GM12878 (cell line): ENCODE results near the gene PRTN3. TPM values are rescaled to one million over a fixed set of nuclear protein-coding genes. Genes with fewer than 3 reads are reported as not detected.

Source experiments
- ATAC-seq: fragments of 200-7000 bp; cut with Tn5 transposase; 3 replicates; pipeline ENCODE4 v1.9.1; 2020; ENCODE audit warnings: mild to moderate bottlenecking, moderate library complexity
- BruUV-seq: library from RNA; stranded (reverse); fragments of 400-500 nt; replicated peaks from 2 replicates; lab custom pipeline; 2021; lab: Mats Ljungman, UMichigan
- CTCF ChIA-PET: fragments of 300-600 bp; sonication (Branson Sonifier 250); formaldehyde crosslinking; extraction: SDS; loops from one replicate; lab custom pipeline; 2021; ENCODE audit warnings: inconsistent platforms; lab: Yijun Ruan, JAX
- POLR2A ChIA-PET: fragments of 350-600 bp; formaldehyde crosslinking; extraction: SDS; loops from one replicate; lab custom pipeline; 2021; ENCODE audit warnings: inconsistent platforms; lab: Charles Lee
- RAD21 ChIA-PET: fragments of 300-600 bp; sonication (Branson Sonifier 250); formaldehyde crosslinking; loops from one replicate; lab custom pipeline; 2023; ENCODE audit warnings: antibody characterized with exemption; ENCODE audit not compliant: unreplicated experiment; lab: Charles Lee
- SMC1A ChIA-PET: fragments of 300-600 bp; sonication (Branson Sonifier 250); formaldehyde crosslinking; loops from one replicate; lab custom pipeline; 2023; ENCODE audit not compliant: unreplicated experiment, uncharacterized antibody; lab: Charles Lee
- DNase-seq: peaks from one replicate; pipeline ENCODE4 v3.0.0-alpha.2; 2011; ENCODE audit warnings: low read depth, low spot score
- FAIRE-seq: peaks from 3 replicates; lab custom pipeline; 2011; peaks lifted over from hg19 to GRCh38; lab: Jason Lieb, UNC
- H2AFZ ChIP-seq: 2 replicates; pipeline ENCODE4 v1.6.0; 2011; ENCODE audit warnings: low read depth, low read length, control low read depth; ENCODE audit not compliant: control insufficient read depth
- H3K27ac ChIP-seq: 2 replicates; pipeline ENCODE4 v1.5.1; 2011; ENCODE audit warnings: control low read depth; ENCODE audit not compliant: control insufficient read depth, insufficient read depth
- H3K27me3 ChIP-seq, 2 experiments: replicated peaks in 1 of 2; 2 replicates each; pipeline versions ENCODE4 v1.6.0 to v1.6.1; 2011; ENCODE audit warnings: low read length in 1 of 2; ENCODE audit not compliant: control insufficient read depth in 2 of 2, insufficient read depth in 2 of 2
- H3K36me3 ChIP-seq, 2 experiments: 2 replicates each; pipeline ENCODE4 v1.5.1; 2011; ENCODE audit warnings: low read length in 1 of 2; ENCODE audit not compliant: control insufficient read depth in 2 of 2, insufficient read depth in 2 of 2
- H3K4me1 ChIP-seq: 2 replicates; pipeline ENCODE4 v1.6.1; 2011; ENCODE audit warnings: mild to moderate bottlenecking, low read length, moderate library complexity, mixed read lengths; ENCODE audit not compliant: control insufficient read depth, insufficient read depth
- H3K4me2 ChIP-seq: 2 replicates; pipeline ENCODE4 v1.6.0; 2011; ENCODE audit warnings: control low read depth; ENCODE audit not compliant: control insufficient read depth, insufficient read depth
- H3K4me3 ChIP-seq: fragments of 200-600 bp; sonication (generic); 2 replicates; pipeline ENCODE4 v1.5.1; 2016
- H3K79me2 ChIP-seq: 2 replicates; pipeline ENCODE4 v1.6.0; 2011; ENCODE audit warnings: low read length; ENCODE audit not compliant: control insufficient read depth, insufficient read depth
- H3K9ac ChIP-seq: 2 replicates; pipeline ENCODE4 v1.8.0; 2011; ENCODE audit warnings: low read length, control low read depth, mixed read lengths; ENCODE audit not compliant: control insufficient read depth, insufficient read depth
- H3K9me3 ChIP-seq: replicated peaks from 3 replicates; pipeline ENCODE4 v1.5.1; 2011; ENCODE audit warnings: mild to moderate bottlenecking, low read length; ENCODE audit not compliant: control insufficient read depth, insufficient read depth
- H4K20me1 ChIP-seq: 2 replicates; pipeline ENCODE4 v1.6.0; 2011; ENCODE audit not compliant: control insufficient read depth, insufficient read depth
- CHD2 ChIP-seq: IDR thresholded peaks from 2 replicates; pipeline ENCODE4 v1.6.1; 2011; ENCODE audit warnings: low read depth, low read length, improper control_type of control experiment, borderline replicate concordance
- EED ChIP-seq: sonication (generic); IDR thresholded peaks from 2 replicates; pipeline ENCODE4 v1.6.1; 2016; ENCODE audit warnings: antibody characterized with exemption, low read depth
- HDAC6 ChIP-seq: fragments of 200-600 bp; sonication (generic); IDR thresholded peaks from one replicate; pipeline ENCODE4 v1.8.0; 2017; ENCODE audit warnings: antibody characterized with exemption; ENCODE audit not compliant: unreplicated experiment
- MAX ChIP-seq: IDR thresholded peaks from 2 replicates; pipeline ENCODE4 v1.6.1; 2012; ENCODE audit warnings: low read depth, low read length, improper control_type of control experiment
- MYB ChIP-seq: fragments of 150-350 bp; IDR thresholded peaks from 2 replicates; pipeline ENCODE4 v1.6.1; 2014; ENCODE audit warnings: mild to moderate bottlenecking, low read depth, low read length, borderline replicate concordance
- NFIC ChIP-seq: IDR thresholded peaks from 2 replicates; pipeline ENCODE4 v1.6.1; 2012; ENCODE audit warnings: low read depth, mild to moderate bottlenecking, inconsistent platforms, low read length, moderate library complexity
- NR2C1 ChIP-seq: fragments of 450-650 bp; IDR thresholded peaks from 2 replicates; pipeline ENCODE4 v1.6.1; 2017; ENCODE audit warnings: antibody characterized with exemption, mild to moderate bottlenecking, moderate library complexity
- PML ChIP-seq: IDR thresholded peaks from 2 replicates; pipeline ENCODE4 v1.6.1; 2012; ENCODE audit warnings: low read length, inconsistent platforms
- POLR2A ChIP-seq: IDR thresholded peaks from 2 replicates; pipeline ENCODE4 v1.6.1; 2011; ENCODE audit warnings: low read depth, mild to moderate bottlenecking, low read length
- RCOR1 ChIP-seq: conservative IDR thresholded peaks from 2 replicates; pipeline ENCODE4 v1.6.1; 2012; ENCODE audit warnings: low read depth, low read length, improper control_type of control experiment
- WGBS: methylation state at CpG from one replicate; pipeline ENCODE4 v1.1.6; 2016; ENCODE audit warnings: low lambda C conversion rate; ENCODE audit not compliant: insufficient replicate concordance, insufficient coverage; ENCODE audit errors: missing lambda C conversion rate; 5-methylcytosine and 5-hydroxymethylcytosine counted together
- in situ Hi-C: fragments of 300-500 bp; cut with MboI; formaldehyde crosslinking; loops from 9 replicates; pipeline ENCODE4 v1.14.3; 2018; ENCODE audit warnings: mixed read lengths
- intact Hi-C: fragments of 100-400 bp; cut with micrococcal nuclease; formaldehyde crosslinking; loops from one replicate; pipeline ENCODE4 v1.14.2; 2022; ENCODE audit not compliant: unreplicated experiment
- polyA plus RNA-seq, 11 experiments: library from polyadenylated mRNA; depleted of rRNA in 4 of 11; unstranded in 6 of 11; stranded (reverse) in 5 of 11; fragments of >200 nt; fragmentation: Nextera tagmentation in 4 of 11; fragmentation: Illumina TruSeq in 1 of 11; extraction: Ambion mirVana in 4 of 11; extraction: Trizol in 1 of 11; gene quantifications; 1 replicate in 1 of 11; 2 replicates in 10 of 11; pipeline versions ENCODE4 v1.2.1 to v1.2.3, GENCODE V29; 2011 to 2016; ENCODE audit warnings: inconsistent platforms in 2 of 11, missing spikeins in 2 of 11, low read depth in 1 of 11
- total RNA-seq, 4 experiments: library from RNA; depleted of rRNA in 3 of 4; stranded (reverse); fragments of >200 nt in 3 of 4; fragmentation: Illumina TruSeq in 1 of 4; extraction: Trizol in 1 of 4; gene quantifications; 2 replicates each; pipeline versions ENCODE4 v1.2.1 to v1.2.3, GENCODE V29; 2013 to 2021

PRTN3 gene
- total and polyA plus RNA-seq, 10 of the 15 experiments (the other 5 are each of a cell fraction or from before 2014, with no cell fraction given), result 0.08 TPM; not detected in 9

DNA sequence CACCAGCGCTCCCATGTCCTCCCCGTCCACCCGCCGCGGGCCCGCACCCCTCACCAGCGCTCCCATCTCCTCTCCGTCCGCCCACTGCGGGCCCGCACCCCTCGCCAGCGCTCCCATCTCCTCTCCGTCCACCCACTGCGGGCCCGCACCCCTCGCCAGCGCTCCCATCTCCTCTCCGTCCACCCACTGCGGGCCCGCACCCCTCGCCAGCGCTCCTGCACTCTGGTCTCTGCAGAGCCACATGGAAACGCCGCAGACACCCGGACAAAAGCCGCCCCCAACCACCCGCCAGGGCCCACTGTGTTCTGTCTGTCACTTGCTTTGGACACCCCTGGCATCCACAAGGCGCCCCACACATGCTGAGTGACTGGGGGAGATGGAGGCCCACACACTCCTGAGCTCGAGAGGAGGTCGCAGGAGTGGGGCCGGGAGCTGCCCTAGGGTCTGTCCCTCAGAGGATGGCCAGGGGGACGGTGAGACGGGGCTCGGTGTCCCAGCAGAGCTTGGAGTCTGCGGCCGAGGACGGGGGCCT is 26.0 kb downstream of the PRTN3 start:
- H3K27ac ChIP-seq, result no peak overlapping the region
- H3K9ac ChIP-seq, result no peak overlapping the region
- no peak overlapping the region for H3K4me2 ChIP-seq
- H2AFZ ChIP-seq, result no peak overlapping the region
- no peaks in the 10 kb centered on the region; a peak in 1 of 4 replicates for H3K36me3 ChIP-seq
- 92% methylated on average over 24 of the region's 38 CpGs for WGBS
- BruUV-seq, result no TSS peak
- no peaks in the 10 kb centered on the region for H4K20me1 ChIP-seq
- no peaks in the 10 kb centered on the region for H3K9me3 ChIP-seq
- intact Hi-C loops, result no loop called here
- DNase-seq (no peak), FAIRE-seq (no peak), ATAC-seq (no peak)
- no peak overlapping the region for H3K4me3 ChIP-seq
- no peaks in the 10 kb centered on the region for H3K27me3 ChIP-seq
- TF ChIP-seq POLR2A (0 out of 2 replicates have a peak, but pooled peaks have one; percentile 29), NR2C1 (no peak)
- RAD21 ChIA-PET, result no interaction called here
- H3K79me2 ChIP-seq, result no peaks in the 10 kb centered on the region
- POLR2A ChIA-PET, result no interaction called here
- SMC1A ChIA-PET, result no interaction called here
- in situ Hi-C loops, result no loop called here
- H3K4me1 ChIP-seq, result peaks cover 10% of the 10 kb centered on the region
- CTCF ChIA-PET, result interaction anchor here (0.8 kb wide), 1 partner anchor 32 kb away, joined by 3 read pairs; no protein-coding TSS in a partner anchor

- FAIRE-seq (no peak), ATAC-seq (no peak), DNase-seq (no peak)
- no TSS peak for BruUV-seq
- TF ChIP-seq HDAC6, result no peak
- no peak for TF ChIP-seq NFIC
- no peak for TF ChIP-seq PML
- no peak for TF ChIP-seq EED
- TF ChIP-seq NR2C1, result no peak
- no peak for TF ChIP-seq MAX
- TF ChIP-seq RCOR1, result no peak
- no peak for TF ChIP-seq MYB
- no peak for TF ChIP-seq CHD2
- H2AFZ ChIP-seq, result no peak overlapping the region
- ChIA-PET RAD21 (no interaction called here), POLR2A (no interaction called here), SMC1A (no interaction called here), CTCF (interaction anchor here (0.8 kb wide), 1 partner anchor 31 kb away, joined by 3 read pairs; no protein-coding TSS in a partner anchor)
- intact Hi-C loops, result no loop called here
- in situ Hi-C loops, result no loop called here
- peaks cover 10% of the 10 kb centered on the region for H3K4me1 ChIP-seq
- H4K20me1 ChIP-seq, result no peaks in the 10 kb centered on the region
- WGBS, result 96% methylated on average over 14 of the region's 16 CpGs
- no peaks in the 10 kb centered on the region for H3K79me2 ChIP-seq
- H3K9ac ChIP-seq, result no peak overlapping the region
- no peaks in the 10 kb centered on the region; a peak in 1 of 4 replicates for H3K36me3 ChIP-seq
- H3K4me3 ChIP-seq, result no peak overlapping the region
- H3K27me3 ChIP-seq, result no peaks in the 10 kb centered on the region
- H3K4me2 ChIP-seq, result no peak overlapping the region
- H3K9me3 ChIP-seq, result no peaks in the 10 kb centered on the region
- H3K27ac ChIP-seq, result no peak overlapping the region
Observed at GRCh38 chr19:867301-867793, 26.5 kb downstream of the PRTN3 start.
